Measurements from ENCODE around the gene ZNF281. TPM values are rescaled to one million over a fixed set of nuclear protein-coding genes. Genes with fewer than 3 reads are reported as not detected.

The ZNF281 gene
- total RNA-seq, 1 donor from 2014 or later = 18.2 TPM

GRCh38 chr1:200366577-200367253 lies 43.1 kb downstream of the ZNF281 start:
- intact Hi-C loops (cut with DNase I) = no loop called here
- no peak for ATAC-seq
- no peaks in the 10 kb centered on the region for H3K27me3 ChIP-seq (ENCODE audit: low read depth)

GRCh38 chr1:200365897-200366426 lies 43.9 kb downstream of the ZNF281 start:
- ATAC-seq = no peak

More at GRCh38 chr1:200366577-200367253, 43.1 kb downstream of the ZNF281 start:
- no peak overlapping the region for H3K27ac ChIP-seq
- no peaks in the 10 kb centered on the region for H3K36me3 ChIP-seq
- TF ChIP-seq CTCF (IDR thresholded peaks at IDR 0.05) = no peak
- no peaks in the 10 kb centered on the region for H3K9me3 ChIP-seq
- H3K4me3 ChIP-seq = no peak overlapping the region
- H3K4me1 ChIP-seq = peaks cover 23% of the 10 kb centered on the region
- DNase-seq = no peak

GRCh38 chr1:200364831-200365230 lies 45.0 kb downstream of the ZNF281 start:
- ATAC-seq = no peak
- DNase-seq = no peak
- Histone ChIP-seq H3K4me3 (no peak overlapping the region), H3K36me3 (no peaks in the 10 kb centered on the region), H3K9me3 (no peaks in the 10 kb centered on the region), H3K27ac (no peak overlapping the region), H3K27me3 (ENCODE audit: low read depth) (no peaks in the 10 kb centered on the region), H3K4me1 (peaks cover 21% of the 10 kb centered on the region)
- intact Hi-C loops (cut with DNase I) = no loop called here
- no peak for TF ChIP-seq CTCF (IDR thresholded peaks at IDR 0.05)

More at GRCh38 chr1:200365897-200366426, 43.9 kb downstream of the ZNF281 start:
- Histone ChIP-seq H3K9me3 (no peaks in the 10 kb centered on the region), H3K27ac (no peak overlapping the region), H3K4me3 (no peak overlapping the region), H3K27me3 (ENCODE audit: low read depth) (no peaks in the 10 kb centered on the region), H3K4me1 (peaks cover 23% of the 10 kb centered on the region), H3K36me3 (no peaks in the 10 kb centered on the region)
- no peak for TF ChIP-seq CTCF (IDR thresholded peaks at IDR 0.05)
- DNase-seq = no peak
- intact Hi-C loops (cut with DNase I) = no loop called here

- DNase-seq = no peak
- peaks cover 18% of the 10 kb centered on the region for H3K4me1 ChIP-seq
- intact Hi-C loops (cut with DNase I) = no loop called here
- H3K9me3 ChIP-seq = no peaks in the 10 kb centered on the region
- no peaks in the 10 kb centered on the region for H3K27me3 ChIP-seq (ENCODE audit: low read depth)
- H3K27ac ChIP-seq = no peak overlapping the region
- ATAC-seq = no peak
- H3K36me3 ChIP-seq = no peaks in the 10 kb centered on the region
- TF ChIP-seq CTCF (IDR thresholded peaks at IDR 0.05) = no peak
- H3K4me3 ChIP-seq = no peak overlapping the region
Measured at GRCh38 chr1:200364091-200364759, 45.6 kb downstream of the ZNF281 start.

- peak; percentile 41 to 44 for ATAC-seq
- Histone ChIP-seq H3K27ac (no peak overlapping the region), H3K4me1 (peaks cover 18% of the 10 kb centered on the region), H3K4me3 (no peak overlapping the region), H3K9me3 (no peaks in the 10 kb centered on the region), H3K36me3 (no peaks in the 10 kb centered on the region), H3K27me3 (ENCODE audit: low read depth) (no peaks in the 10 kb centered on the region)
- TF ChIP-seq CTCF (IDR thresholded peaks at IDR 0.05) = no peak
- intact Hi-C loops (cut with DNase I) = no loop called here
- DNase-seq = no peak
Measured at GRCh38 chr1:200363264-200363933, 46.4 kb downstream of the ZNF281 start.

Data from lower lobe of right lung (tissue), 2 donors.